GM19193 (cell line): ENCODE results near the gene TEDDM1.

ENCODE experiments used
- POLR2A ChIP-seq: IDR thresholded peaks from 4 replicates; pipeline ENCODE4 v1.6.1; 2011; ENCODE audit not compliant: insufficient read depth, insufficient read length; ENCODE audit errors: extremely low read depth

Gene TEDDM1

GRCh38 chr1:182400567-182400966, at the start of gene TEDDM1:
TEDDM1 (minus strand) TSS chr1:182400667; CDS start chr1:182400485, 182 bp downstream.
- TF ChIP-seq POLR2A, result no peak

GRCh38 chr1:182450087-182450486, 49.6 kb upstream of the TEDDM1 start, which contains the start of gene RGSL1:
RGSL1 (plus strand) TSS chr1:182450146; CDS start chr1:182450166, 20 bp downstream.
- no peak for TF ChIP-seq POLR2A

- TF ChIP-seq POLR2A, result no peak
These were observed 47.2 kb upstream of the TEDDM1 start for GRCh38 chr1:182447660-182448059.

GRCh38 chr1:182446033-182446669, 45.7 kb upstream of the TEDDM1 start:
- no peak for TF ChIP-seq POLR2A

- no peak for TF ChIP-seq POLR2A
These were observed 44.0 kb upstream of the TEDDM1 start for GRCh38 chr1:182444497-182444896.

- TF ChIP-seq POLR2A, result no peak
These were observed 41.9 kb upstream of the TEDDM1 start for GRCh38 chr1:182442333-182442732.

GRCh38 chr1:182441719-182442118, 41.3 kb upstream of the TEDDM1 start:
- no peak for TF ChIP-seq POLR2A

GRCh38 chr1:182438326-182438725, 37.9 kb upstream of the TEDDM1 start:
- no peak for TF ChIP-seq POLR2A

GRCh38 chr1:182433580-182433979, 33.1 kb upstream of the TEDDM1 start:
- no peak for TF ChIP-seq POLR2A

GRCh38 chr1:182431278-182431677, 30.8 kb upstream of the TEDDM1 start:
- TF ChIP-seq POLR2A, result no peak

GRCh38 chr1:182430263-182431068, 30.0 kb upstream of the TEDDM1 start:
- no peak for TF ChIP-seq POLR2A

GRCh38 chr1:182428043-182428442, 27.6 kb upstream of the TEDDM1 start:
- TF ChIP-seq POLR2A, result no peak

- no peak for TF ChIP-seq POLR2A
These were observed 26.3 kb upstream of the TEDDM1 start for GRCh38 chr1:182426442-182427430.

- TF ChIP-seq POLR2A, result no peak
These were observed 15.3 kb upstream of the TEDDM1 start for GRCh38 chr1:182415789-182416188.

GRCh38 chr1:182413969-182414368, 13.5 kb upstream of the TEDDM1 start:
- no peak for TF ChIP-seq POLR2A
